Calu3 (cell line): ENCODE results near the gene CCL8. TPM values are rescaled to one million over a fixed set of nuclear protein-coding genes. Genes with fewer than 3 reads are reported as not detected.

Experiments used
- BruUV-seq: library from RNA; stranded (reverse); fragments of 400-500 nt; replicated peaks from 2 replicates; lab custom pipeline; 2021; lab: Mats Ljungman, UMichigan
- CTCF ChIA-PET: fragments of 300-600 bp; sonication (Branson Sonifier 250); formaldehyde crosslinking; loops from one replicate; lab custom pipeline; 2022; ENCODE audit warnings: antibody characterized with exemption; lab: Charles Lee
- DNase-seq: peaks from one replicate; pipeline ENCODE4 v3.0.0; 2022
- H3K27ac Mint-ChIP-seq: one replicate; pipeline ENCODE4 v1.8.0; 2022; ENCODE audit warnings: mixed read lengths; ENCODE audit not compliant: unreplicated experiment
- H3K27me3 Mint-ChIP-seq: one replicate; pipeline ENCODE4 v1.8.0; 2022; ENCODE audit warnings: mixed read lengths; ENCODE audit not compliant: unreplicated experiment
- H3K36me3 Mint-ChIP-seq: one replicate; pipeline ENCODE4 v1.8.0; 2022; ENCODE audit warnings: mild to moderate bottlenecking, moderate library complexity, mixed read lengths; ENCODE audit not compliant: insufficient read depth, unreplicated experiment
- H3K4me1 Mint-ChIP-seq: one replicate; pipeline ENCODE4 v1.8.0; 2022; ENCODE audit warnings: mild to moderate bottlenecking, low read depth, mixed read lengths; ENCODE audit not compliant: unreplicated experiment
- H3K4me3 Mint-ChIP-seq: one replicate; pipeline ENCODE4 v1.8.0; 2022; ENCODE audit warnings: mild to moderate bottlenecking, low read depth, moderate library complexity, mixed read lengths; ENCODE audit not compliant: unreplicated experiment
- H3K9me3 Mint-ChIP-seq: one replicate; pipeline ENCODE4 v1.8.0; 2022; ENCODE audit warnings: low read depth, mixed read lengths; ENCODE audit not compliant: unreplicated experiment
- intact Hi-C: fragments of 100-400 bp; cut with micrococcal nuclease; formaldehyde crosslinking; loops from one replicate; pipeline ENCODE4 v1.10.0; 2022; ENCODE audit not compliant: unreplicated experiment
- total RNA-seq: library from RNA; stranded (reverse); gene quantifications from 2 replicates; pipeline ENCODE4 v1.2.3, GENCODE V29; 2022
- TF ChIP-seq, protein P1 (sequence below): fragments of 200-600 bp; IDR thresholded peaks from one replicate; pipeline ENCODE4 v1.8.0; 2022; ENCODE audit warnings: antibody characterized with exemption; ENCODE audit not compliant: unreplicated experiment

The CCL8 gene
- total RNA-seq, 1 experiment from 2014 or later: not detected

DNA sequence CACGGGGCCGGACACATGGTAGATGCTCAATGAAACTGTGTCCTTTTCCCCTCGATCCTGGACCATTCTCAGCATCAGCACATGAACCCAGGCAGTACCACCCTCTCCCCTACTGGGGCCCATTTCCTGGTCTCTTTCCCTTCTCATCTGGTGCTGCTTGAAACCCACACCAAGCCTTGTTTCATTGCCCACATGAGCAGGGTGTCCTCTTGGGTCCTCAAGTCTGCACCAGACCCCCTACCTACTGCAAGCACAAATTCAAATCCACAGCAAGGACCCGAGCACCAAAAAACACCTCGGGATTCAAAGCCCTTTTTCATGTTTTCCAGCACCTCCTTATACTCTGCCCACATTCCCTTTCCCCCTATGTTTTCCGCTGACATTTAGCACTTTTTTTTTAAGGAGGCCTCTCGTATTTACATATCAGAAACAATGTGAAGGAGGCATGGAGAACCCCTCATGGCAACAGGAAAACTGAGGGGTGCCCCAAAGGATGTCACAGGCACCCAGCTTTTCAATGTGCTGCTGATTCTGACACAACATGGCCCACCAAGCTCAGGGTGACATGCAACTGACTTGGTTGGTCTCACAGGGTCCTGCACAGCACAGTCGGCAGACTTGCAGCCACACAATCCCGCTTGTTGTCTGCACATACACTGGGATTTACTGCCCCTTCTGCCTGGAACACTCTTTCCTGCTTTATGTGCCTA, 48.4 kb downstream of the CCL8 start:
- no peaks in the 10 kb centered on the region for H3K36me3 Mint-ChIP-seq
- intact Hi-C loops: no loop called here
- H3K4me3 Mint-ChIP-seq: no peak overlapping the region
- no peaks in the 10 kb centered on the region for H3K4me1 Mint-ChIP-seq
- no peaks in the 10 kb centered on the region for H3K9me3 Mint-ChIP-seq
- TF ChIP-seq, protein P1, sequence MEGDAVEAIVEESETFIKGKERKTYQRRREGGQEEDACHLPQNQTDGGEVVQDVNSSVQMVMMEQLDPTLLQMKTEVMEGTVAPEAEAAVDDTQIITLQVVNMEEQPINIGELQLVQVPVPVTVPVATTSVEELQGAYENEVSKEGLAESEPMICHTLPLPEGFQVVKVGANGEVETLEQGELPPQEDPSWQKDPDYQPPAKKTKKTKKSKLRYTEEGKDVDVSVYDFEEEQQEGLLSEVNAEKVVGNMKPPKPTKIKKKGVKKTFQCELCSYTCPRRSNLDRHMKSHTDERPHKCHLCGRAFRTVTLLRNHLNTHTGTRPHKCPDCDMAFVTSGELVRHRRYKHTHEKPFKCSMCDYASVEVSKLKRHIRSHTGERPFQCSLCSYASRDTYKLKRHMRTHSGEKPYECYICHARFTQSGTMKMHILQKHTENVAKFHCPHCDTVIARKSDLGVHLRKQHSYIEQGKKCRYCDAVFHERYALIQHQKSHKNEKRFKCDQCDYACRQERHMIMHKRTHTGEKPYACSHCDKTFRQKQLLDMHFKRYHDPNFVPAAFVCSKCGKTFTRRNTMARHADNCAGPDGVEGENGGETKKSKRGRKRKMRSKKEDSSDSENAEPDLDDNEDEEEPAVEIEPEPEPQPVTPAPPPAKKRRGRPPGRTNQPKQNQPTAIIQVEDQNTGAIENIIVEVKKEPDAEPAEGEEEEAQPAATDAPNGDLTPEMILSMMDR: no peak
- no peak overlapping the region for H3K27ac Mint-ChIP-seq
- no TSS peak for BruUV-seq
- CTCF ChIA-PET: interaction anchor here (1.3 kb wide), 1 partner anchor 29 kb away, joined by 3 read pairs; no protein-coding TSS in a partner anchor
- DNase-seq: no peak
- H3K27me3 Mint-ChIP-seq: peaks cover 48% of the 10 kb centered on the region

DNA sequence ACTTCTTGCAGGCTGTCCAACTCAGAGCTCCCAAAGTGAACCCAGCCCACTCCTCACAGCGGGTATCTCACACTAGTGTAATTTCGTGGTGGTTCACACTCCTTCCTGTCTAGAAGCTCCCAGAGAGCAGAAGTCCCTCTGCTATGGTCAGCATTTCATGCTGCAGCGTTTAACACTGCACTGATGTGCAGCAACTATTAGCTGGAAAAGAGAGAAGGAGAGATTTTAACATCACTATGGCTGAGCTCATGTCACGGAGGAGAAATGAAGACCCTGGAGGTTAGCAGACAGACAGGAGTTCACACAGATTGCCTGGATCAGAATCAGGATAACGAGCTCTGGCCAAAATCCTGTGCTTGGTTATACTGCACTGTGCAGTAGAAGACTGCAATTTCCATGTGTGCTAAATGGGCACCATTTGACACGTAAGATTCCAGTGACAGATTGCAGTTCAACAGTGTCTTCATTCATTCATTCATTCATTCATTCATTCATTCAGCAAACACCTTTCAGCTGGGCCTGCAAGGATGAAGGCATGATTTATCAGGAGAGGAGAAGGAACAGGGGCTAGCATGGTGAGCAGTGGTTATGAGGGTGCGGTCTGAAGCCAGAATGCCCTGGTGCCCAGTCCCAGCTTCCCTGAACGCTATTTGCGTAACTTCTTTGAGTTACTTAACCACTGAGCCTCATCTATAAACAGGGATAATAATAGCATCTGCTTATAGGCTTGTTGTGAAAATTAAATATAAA, 49.1 kb downstream of the CCL8 start:
- TF ChIP-seq, protein P1: no peak
- H3K27ac Mint-ChIP-seq: no peak overlapping the region
- H3K36me3 Mint-ChIP-seq: no peaks in the 10 kb centered on the region
- H3K4me1 Mint-ChIP-seq: no peaks in the 10 kb centered on the region
- no peak for DNase-seq
- H3K9me3 Mint-ChIP-seq: no peaks in the 10 kb centered on the region
- peaks cover 48% of the 10 kb centered on the region for H3K27me3 Mint-ChIP-seq
- intact Hi-C loops: no loop called here
- CTCF ChIA-PET: interaction anchor here (1.3 kb wide), 1 partner anchor 29 kb away, joined by 3 read pairs; no protein-coding TSS in a partner anchor
- no peak overlapping the region for H3K4me3 Mint-ChIP-seq
- BruUV-seq: no TSS peak

- H3K27ac Mint-ChIP-seq: no peak overlapping the region
- TF ChIP-seq, protein P1: no peak
- intact Hi-C loops: no loop called here
- no TSS peak for BruUV-seq
- CTCF ChIA-PET: interaction anchor here (1.3 kb wide), 1 partner anchor 28 kb away, joined by 3 read pairs; no protein-coding TSS in a partner anchor
- no peak for DNase-seq
- no peaks in the 10 kb centered on the region for H3K9me3 Mint-ChIP-seq
- H3K36me3 Mint-ChIP-seq: no peaks in the 10 kb centered on the region
- H3K4me3 Mint-ChIP-seq: no peak overlapping the region
- peaks cover 48% of the 10 kb centered on the region for H3K27me3 Mint-ChIP-seq
- H3K4me1 Mint-ChIP-seq: no peaks in the 10 kb centered on the region
Observed at GRCh38 chr17:34368946-34369500, 49.8 kb downstream of the CCL8 start.

- no TSS peak for BruUV-seq
- peaks cover 48% of the 10 kb centered on the region for H3K27me3 Mint-ChIP-seq
- DNase-seq: no peak
- no peaks in the 10 kb centered on the region for H3K9me3 Mint-ChIP-seq
- H3K4me3 Mint-ChIP-seq: no peak overlapping the region
- intact Hi-C loops: no loop called here
- H3K27ac Mint-ChIP-seq: no peak overlapping the region
- CTCF ChIA-PET: no interaction called here
- no peaks in the 10 kb centered on the region for H3K36me3 Mint-ChIP-seq
- H3K4me1 Mint-ChIP-seq: no peaks in the 10 kb centered on the region
- TF ChIP-seq, protein P1: no peak
Observed at GRCh38 chr17:34369571-34369970, 50.3 kb downstream of the CCL8 start.
